GM12891 (cell line): ENCODE measurements around the gene NKX6-1.

ENCODE experiments used
- POLR2AphosphoS5 ChIP-seq: IDR thresholded peaks from 2 replicates; pipeline ENCODE4 v1.6.1; 2011; ENCODE audit warnings: low read depth, low read length, control low read depth
- TAF1 ChIP-seq: IDR thresholded peaks from 2 replicates; pipeline ENCODE4 v1.6.1; 2011; ENCODE audit warnings: low read depth, low read length, control low read depth

DNA sequence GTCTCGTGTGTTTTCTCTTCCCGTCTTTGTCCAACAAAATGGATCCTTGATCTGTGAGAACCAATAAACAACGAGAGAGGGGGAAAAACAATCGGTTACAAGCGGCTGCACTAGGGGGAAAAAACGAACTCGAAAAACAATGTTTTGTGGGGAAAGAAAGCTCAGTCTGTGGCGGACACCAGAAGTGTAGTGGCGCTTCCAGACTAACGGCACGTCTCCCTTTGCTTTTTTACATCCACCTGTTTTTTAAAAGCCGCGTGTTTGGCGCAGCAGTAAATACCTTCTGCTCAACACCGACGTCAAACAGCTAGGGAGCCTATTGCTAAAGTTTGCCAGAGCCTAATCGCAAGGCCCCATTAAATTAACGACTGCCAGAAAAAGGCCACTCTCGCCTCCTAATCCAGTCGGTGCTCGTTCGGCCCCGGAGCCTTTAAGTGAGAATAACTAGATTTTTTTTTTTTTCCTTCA is 3.3 kb downstream of the NKX6-1 start:
- TF ChIP-seq TAF1 (no peak), POLR2AphosphoS5 (no peak)
